Liver (tissue), 9 donors: ENCODE data around the gene HNRNPA3. TPM values are rescaled to one million over a fixed set of nuclear protein-coding genes. Genes with fewer than 3 reads are reported as not detected.
"Not testable (repeated sequence)": the region's sequence is repeated elsewhere in the genome, so short reads cannot be mapped to it uniquely, and the experiment has no call there.

ENCODE experiments used
- DNase-seq: peaks from one replicate; pipeline ENCODE4 v3.0.0-alpha.2; 2017; ENCODE audit warnings: low spot score
- H3K27ac ChIP-seq, 2 donors: one replicate each; pipeline ENCODE4 v1.7.0; 2013; ENCODE audit warnings: inconsistent platforms in 2 of 2, low read length in 2 of 2, control low read depth in 1 of 2, low read depth in 1 of 2, mild to moderate bottlenecking in 1 of 2
- H3K27me3 ChIP-seq, 4 donors: one replicate each; pipeline versions ENCODE4 v1.6.1 to v1.7.0; 2013; ENCODE audit warnings: low read length in 3 of 4, inconsistent platforms in 1 of 4, mild to moderate bottlenecking in 1 of 4, moderate library complexity in 1 of 4; ENCODE audit not compliant: control insufficient read depth in 4 of 4, insufficient read depth in 4 of 4
- H3K36me3 ChIP-seq, 4 donors: one replicate each; pipeline versions ENCODE4 v1.6.1 to v1.7.0; 2013; ENCODE audit warnings: low read length in 3 of 4, mild to moderate bottlenecking in 3 of 4, low read depth in 1 of 4, moderate library complexity in 1 of 4; ENCODE audit not compliant: control insufficient read depth in 4 of 4, insufficient read depth in 3 of 4
- H3K4me1 ChIP-seq, 4 donors: one replicate each; pipeline versions ENCODE4 v1.6.1 to v1.7.0; 2013; ENCODE audit warnings: low read length in 3 of 4, mild to moderate bottlenecking in 3 of 4, moderate library complexity in 1 of 4; ENCODE audit not compliant: control insufficient read depth in 4 of 4, insufficient read depth in 4 of 4
- H3K4me3 ChIP-seq, 3 donors: one replicate each; pipeline versions ENCODE4 v1.6.1 to v1.7.0; 2013; ENCODE audit warnings: low read length in 3 of 3, control low read depth in 1 of 3, low read depth in 1 of 3, mild to moderate bottlenecking in 1 of 3
- H3K9ac ChIP-seq, 2 donors: one replicate each; pipeline ENCODE4 v1.7.0; 2013; ENCODE audit warnings: low read length in 2 of 2, mild to moderate bottlenecking in 2 of 2, moderate library complexity in 2 of 2, control low read depth in 1 of 2, low read depth in 1 of 2
- H3K9me3 ChIP-seq, 4 donors: one replicate each; pipeline versions ENCODE4 v1.6.1 to v1.7.0; 2013; ENCODE audit warnings: low read length in 3 of 4; ENCODE audit not compliant: control insufficient read depth in 4 of 4
- ATF3 ChIP-seq: IDR thresholded peaks from 2 replicates; pipeline ENCODE4 v1.6.1; 2016; ENCODE audit warnings: antibody characterized with exemption
- CTCF ChIP-seq: fragments of 150-350 bp; IDR thresholded peaks from 2 replicates; pipeline ENCODE4 v1.5.1; 2017; ENCODE audit warnings: improper control_type of control experiment, low read depth, low read length; ENCODE audit not compliant: missing input control
- EGR1 ChIP-seq, 2 donors: IDR thresholded peaks; 2 replicates each; pipeline ENCODE4 v1.6.1; 2016 to 2018; ENCODE audit warnings: antibody characterized with exemption in 2 of 2, low read depth in 2 of 2
- FOXA1 ChIP-seq: IDR thresholded peaks from 2 replicates; pipeline ENCODE4 v1.6.1; 2016; ENCODE audit warnings: antibody characterized with exemption
- FOXA2 ChIP-seq: IDR thresholded peaks from 2 replicates; pipeline ENCODE4 v1.6.1; 2016; ENCODE audit warnings: antibody characterized with exemption
- GABPA ChIP-seq, 2 donors: IDR thresholded peaks in 1 of 2; conservative IDR thresholded peaks in 1 of 2; 2 replicates each; pipeline ENCODE4 v1.6.1; 2016; ENCODE audit warnings: antibody characterized with exemption in 2 of 2, mild to moderate bottlenecking in 1 of 2, moderate library complexity in 1 of 2
- HNF4A ChIP-seq, 2 donors: conservative IDR thresholded peaks; 2 replicates each; pipeline ENCODE4 v1.6.1; 2016; ENCODE audit warnings: antibody characterized with exemption in 2 of 2, mild to moderate bottlenecking in 2 of 2
- JUND ChIP-seq, 2 donors: IDR thresholded peaks; 2 replicates each; pipeline ENCODE4 v1.6.1; 2016; ENCODE audit warnings: antibody characterized with exemption in 2 of 2
- NR2F2 ChIP-seq: IDR thresholded peaks from 2 replicates; pipeline ENCODE4 v1.6.1; 2016; ENCODE audit warnings: antibody characterized with exemption
- RAD21 ChIP-seq, 2 donors: IDR thresholded peaks; 2 replicates each; pipeline ENCODE4 v1.6.1; 2016; ENCODE audit warnings: antibody characterized with exemption in 2 of 2, mild to moderate bottlenecking in 2 of 2
- REST ChIP-seq: IDR thresholded peaks from 2 replicates; pipeline ENCODE4 v1.6.1; 2016; ENCODE audit warnings: antibody characterized with exemption, mild to moderate bottlenecking
- RXRA ChIP-seq, 2 donors: IDR thresholded peaks; 2 replicates each; pipeline ENCODE4 v1.6.1; 2017 to 2018; ENCODE audit warnings: antibody characterized with exemption in 2 of 2, mild to moderate bottlenecking in 1 of 2
- TAF1 ChIP-seq: conservative IDR thresholded peaks from 2 replicates; pipeline ENCODE4 v1.6.1; 2016; ENCODE audit warnings: antibody characterized with exemption, mild to moderate bottlenecking
- YY1 ChIP-seq: IDR thresholded peaks from 2 replicates; pipeline ENCODE4 v1.6.1; 2016; ENCODE audit warnings: antibody characterized with exemption, mild to moderate bottlenecking
- WGBS: extraction: QIAGEN DNeasy Blood & Tissue Kit; methylation state at CpG from one replicate; pipeline ENCODE4 v1.1.7; 2013; 5-methylcytosine and 5-hydroxymethylcytosine counted together
- polyA plus RNA-seq, 2 donors: library from polyadenylated mRNA; stranded (reverse) in 1 of 2; unstranded in 1 of 2; fragments of 200-250 nt in 1 of 2; fragments of >200 nt in 1 of 2; fragmentation: Nextera tagmentation in 1 of 2; extraction: Ambion mirVana in 1 of 2; gene quantifications; one replicate each; pipeline versions ENCODE4 v1.2.1 to v1.2.3, GENCODE V29; 2013 to 2015
- total RNA-seq, 2 donors: library from RNA; depleted of rRNA; stranded (reverse); fragments of >200 nt; gene quantifications; one replicate each; pipeline ENCODE4 v1.2.3, GENCODE V29; 2014
- donor health status: healthy.
- donor health status: healthy.
- donor health status: healthy.
- donor health status: healthy.
- donor health status: healthy.

The HNRNPA3 gene
- total and polyA plus RNA-seq, 4 donors = 22.9 to 72.5 (median 51.7) TPM

GRCh38 chr2:177246000-177246399 is 33.4 kb downstream of the HNRNPA3 start:
- Histone ChIP-seq H3K9me3 (no peaks in the 10 kb centered on the region), H3K4me3 (no peak overlapping the region), H3K36me3 (no peaks in the 10 kb centered on the region), H3K27ac (peak overlapping the region; percentile 56 to 71), H3K27me3 (no peaks in the 10 kb centered on the region), H3K4me1 (peaks cover 12 to 47% (median 27%) of the 10 kb centered on the region in 4 donors), H3K9ac (no peak overlapping the region)
- no peak for TF ChIP-seq GABPA (IDR thresholded peaks at IDR 0.05 in 1 of 2, conservative IDR thresholded peaks at IDR 0.05 in 1 of 2)
- TF ChIP-seq RXRA (IDR thresholded peaks at IDR 0.05) = no peak
- TF ChIP-seq EGR1 (IDR thresholded peaks at IDR 0.05; ENCODE audit: low read depth in 2 of 2) = no peak
- no peak for TF ChIP-seq YY1
- TF ChIP-seq CTCF = no peak
- no peak for TF ChIP-seq TAF1
- no peak for TF ChIP-seq NR2F2
- TF ChIP-seq FOXA1 = no peak
- TF ChIP-seq RAD21 (IDR thresholded peaks at IDR 0.05) = no peak
- TF ChIP-seq JUND (IDR thresholded peaks at IDR 0.05) = no peak
- TF ChIP-seq FOXA2 = no peak
- DNase-seq = no peak
- 22% methylated on average over 3 of the region's 3 CpGs for whole genome bisulfite sequencing

- not testable (repeated sequence) for H3K4me3 ChIP-seq, H3K27me3 ChIP-seq, H3K9me3 ChIP-seq, H3K36me3 ChIP-seq, DNase-seq, H3K9ac ChIP-seq
- Histone ChIP-seq H3K4me1 (peaks cover 14 to 47% (median 29%) of the 10 kb centered on the region in 4 donors), H3K27ac (peak overlapping the region in 1 of 2 donors; percentile 71)
- 93% methylated on average over 2 of the region's 2 CpGs for WGBS
These were observed 34.0 kb downstream of the HNRNPA3 start for GRCh38 chr2:177246523-177247030.

- WGBS = 82% methylated on average over 6 of the region's 6 CpGs
- Histone ChIP-seq H3K36me3 (no peaks in the 10 kb centered on the region), H3K9ac (no peak overlapping the region), H3K27ac (peak overlapping the region; percentile 24 to 38), H3K27me3 (no peaks in the 10 kb centered on the region), H3K9me3 (no peaks in the 10 kb centered on the region), H3K4me3 (no peak overlapping the region), H3K4me1 (peaks cover 17 to 43% (median 32%) of the 10 kb centered on the region in 4 donors)
- TF ChIP-seq TAF1 (no peak), HNF4A (conservative IDR thresholded peaks at IDR 0.05) (no peak), NR2F2 (no peak)
- no peak for DNase-seq
These were observed 35.2 kb downstream of the HNRNPA3 start for GRCh38 chr2:177247693-177248262.

GRCh38 chr2:177249038-177249437 is 36.4 kb downstream of the HNRNPA3 start:
- no peak for DNase-seq
- Histone ChIP-seq H3K27ac (no peak overlapping the region), H3K4me1 (peaks cover 19 to 40% (median 30%) of the 10 kb centered on the region in 4 donors)

More at GRCh38 chr2:177249038-177249437, 36.4 kb downstream of the HNRNPA3 start:
- H3K4me3 ChIP-seq = no peak overlapping the region
- no peaks in the 10 kb centered on the region for H3K9me3 ChIP-seq
- 92% methylated on average over 7 of the region's 7 CpGs for WGBS
- H3K9ac ChIP-seq = no peak overlapping the region
- no peaks in the 10 kb centered on the region for H3K36me3 ChIP-seq
- TF ChIP-seq REST (no peak), ATF3 (no peak)
- H3K27me3 ChIP-seq = no peaks in the 10 kb centered on the region
